ENCODE results near the gene ABHD1. TPM values are rescaled to one million over a fixed set of nuclear protein-coding genes. Genes with fewer than 3 reads are reported as not detected.

Gene ABHD1
- total and polyA plus RNA-seq, 7 donors: 0.15 TPM; not detected in 6

- Histone ChIP-seq H3K4me3 (no peak overlapping the region), H3K4me1 (peaks cover 0 to 45% (median 40%) of the 10 kb centered on the region in 4 donors), H3K27me3 (no peaks in the 10 kb centered on the region), H3K36me3 (peaks cover 0 to 10% (median 2%) of the 10 kb centered on the region in 4 donors), H3K27ac (no peak overlapping the region), H3K9me3 (no peaks in the 10 kb centered on the region)
- intact Hi-C loops (cut with DNase I): loop anchor here (5.0 kb wide), 2 partner anchors 56 to 124 kb away; partner anchors contain the start of genes ATRAID, SLC5A6 and TMEM214
- WGBS, 2 donors: 87 to 92% methylated on average over 5 of the region's 5 CpGs
- TF ChIP-seq POLR2A (IDR thresholded peaks at IDR 0.05): no peak
- TF ChIP-seq, protein P1, sequence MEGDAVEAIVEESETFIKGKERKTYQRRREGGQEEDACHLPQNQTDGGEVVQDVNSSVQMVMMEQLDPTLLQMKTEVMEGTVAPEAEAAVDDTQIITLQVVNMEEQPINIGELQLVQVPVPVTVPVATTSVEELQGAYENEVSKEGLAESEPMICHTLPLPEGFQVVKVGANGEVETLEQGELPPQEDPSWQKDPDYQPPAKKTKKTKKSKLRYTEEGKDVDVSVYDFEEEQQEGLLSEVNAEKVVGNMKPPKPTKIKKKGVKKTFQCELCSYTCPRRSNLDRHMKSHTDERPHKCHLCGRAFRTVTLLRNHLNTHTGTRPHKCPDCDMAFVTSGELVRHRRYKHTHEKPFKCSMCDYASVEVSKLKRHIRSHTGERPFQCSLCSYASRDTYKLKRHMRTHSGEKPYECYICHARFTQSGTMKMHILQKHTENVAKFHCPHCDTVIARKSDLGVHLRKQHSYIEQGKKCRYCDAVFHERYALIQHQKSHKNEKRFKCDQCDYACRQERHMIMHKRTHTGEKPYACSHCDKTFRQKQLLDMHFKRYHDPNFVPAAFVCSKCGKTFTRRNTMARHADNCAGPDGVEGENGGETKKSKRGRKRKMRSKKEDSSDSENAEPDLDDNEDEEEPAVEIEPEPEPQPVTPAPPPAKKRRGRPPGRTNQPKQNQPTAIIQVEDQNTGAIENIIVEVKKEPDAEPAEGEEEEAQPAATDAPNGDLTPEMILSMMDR (IDR thresholded peaks at IDR 0.05): no peak
- TF ChIP-seq EP300 (IDR thresholded peaks at IDR 0.05): no peak
- TF ChIP-seq POLR2AphosphoS5 (IDR thresholded peaks at IDR 0.05): no peak
- DNase-seq: no peak
Measured at GRCh38 chr2:27087823-27088410, 35.7 kb upstream of the ABHD1 start.

GRCh38 chr2:27088634-27089033 lies 35.0 kb upstream of the ABHD1 start:
- H3K4me1 ChIP-seq: peaks cover 0 to 38% (median 33%) of the 10 kb centered on the region in 4 donors
- intact Hi-C loops (cut with DNase I): loop anchor here (5.0 kb wide), 2 partner anchors 56 to 124 kb away; partner anchors contain the start of genes ATRAID, SLC5A6 and TMEM214
- H3K27me3 ChIP-seq: no peaks in the 10 kb centered on the region
- 56 to 88% methylated on average over 6 of the region's 6 CpGs for WGBS, 2 donors
- no peak overlapping the region for H3K27ac ChIP-seq
- H3K9me3 ChIP-seq: no peaks in the 10 kb centered on the region
- peaks cover 0 to 3% (median 0%) of the 10 kb centered on the region in 4 donors for H3K36me3 ChIP-seq
- DNase-seq: no peak
- no peak overlapping the region for H3K4me3 ChIP-seq
- no peak for TF ChIP-seq POLR2AphosphoS5 (IDR thresholded peaks at IDR 0.05)
- TF ChIP-seq EP300 (IDR thresholded peaks at IDR 0.05): no peak
- no peak for TF ChIP-seq POLR2A (IDR thresholded peaks at IDR 0.05)
- TF ChIP-seq, protein P1 (IDR thresholded peaks at IDR 0.05): no peak

- intact Hi-C loops (cut with DNase I): loop anchor here (5.0 kb wide), 2 partner anchors 57 to 123 kb away; partner anchors contain the start of genes ATRAID, SLC5A6 and TMEM214
- Histone ChIP-seq H3K4me1 (peaks cover 0 to 31% (median 26%) of the 10 kb centered on the region in 4 donors), H3K27me3 (no peaks in the 10 kb centered on the region), H3K36me3 (no peaks in the 10 kb centered on the region), H3K4me3 (no peak overlapping the region), H3K9me3 (no peaks in the 10 kb centered on the region), H3K27ac (no peak overlapping the region)
- no peak for TF ChIP-seq POLR2AphosphoS5 (IDR thresholded peaks at IDR 0.05)
- TF ChIP-seq EP300 (IDR thresholded peaks at IDR 0.05): no peak
- TF ChIP-seq, protein P1 (IDR thresholded peaks at IDR 0.05): no peak
- no peak for TF ChIP-seq POLR2A (IDR thresholded peaks at IDR 0.05)
- 92 to 94% methylated on average over 14 of the region's 14 CpGs for WGBS, 2 donors
- no peak for DNase-seq
Measured at GRCh38 chr2:27089111-27089954, 34.3 kb upstream of the ABHD1 start.

DNA sequence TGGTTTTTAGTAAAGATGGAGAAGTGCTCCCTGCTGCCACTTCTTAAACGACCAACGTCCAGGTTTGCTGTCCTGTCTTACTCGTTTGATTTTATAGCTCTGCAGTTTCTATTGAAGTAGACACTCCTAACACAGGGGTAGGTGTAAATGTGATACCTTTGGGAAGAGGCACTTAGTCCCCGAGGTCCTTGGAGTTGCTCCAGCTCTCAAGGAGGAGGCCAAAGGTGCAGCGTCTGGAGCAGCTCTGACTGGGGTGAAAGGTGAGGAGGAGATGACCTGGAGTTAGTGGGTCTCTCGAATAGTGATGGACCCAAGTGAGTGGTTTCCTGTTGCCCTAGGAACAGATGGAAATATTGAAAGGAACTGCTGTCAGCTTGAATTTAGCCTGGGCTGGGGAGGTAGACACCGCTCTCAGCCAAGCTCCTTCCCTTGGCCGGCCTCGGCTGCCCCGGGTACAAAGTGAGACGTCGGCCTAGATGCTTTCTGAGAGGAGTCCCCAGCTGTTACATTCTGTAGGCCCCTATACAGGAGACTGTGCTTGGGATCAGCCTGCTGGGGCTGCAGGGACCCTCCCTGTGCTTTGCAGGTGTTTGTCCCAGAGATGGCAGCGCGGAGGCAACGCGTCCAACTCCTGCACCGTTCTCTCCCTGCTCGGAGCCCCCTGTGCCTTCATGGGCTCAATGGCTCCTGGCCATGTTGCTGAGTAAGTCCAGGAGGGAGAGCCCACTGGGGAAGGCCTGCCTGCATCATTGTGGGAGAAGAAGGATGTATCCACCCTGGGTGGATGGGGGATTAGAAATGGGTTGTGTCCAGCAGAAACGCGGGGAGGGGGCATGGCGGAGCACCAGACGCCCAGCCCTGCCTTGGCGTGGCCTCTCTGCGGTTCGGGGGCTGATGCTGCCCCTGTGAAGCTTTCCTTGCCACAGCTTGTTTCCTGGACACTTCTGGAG lies 31.6 kb upstream of the ABHD1 start:
- no peaks in the 10 kb centered on the region for H3K27me3 ChIP-seq
- DNase-seq: no peak
- no peak overlapping the region for H3K4me3 ChIP-seq
- intact Hi-C loops (cut with DNase I): no loop called here
- no peaks in the 10 kb centered on the region for H3K36me3 ChIP-seq
- no peak for TF ChIP-seq POLR2A (IDR thresholded peaks at IDR 0.05)
- H3K9me3 ChIP-seq: no peaks in the 10 kb centered on the region
- WGBS, 2 donors: 74 to 81% methylated on average over 25 of the region's 25 CpGs
- H3K4me1 ChIP-seq: peaks cover 0 to 20% (median 13%) of the 10 kb centered on the region in 4 donors
- no peak overlapping the region for H3K27ac ChIP-seq

Measured in sigmoid colon (tissue), 7 donors.